ENCODE results near the gene JAZF1.

GRCh38 chr7:28005075-28005846 lies 175.3 kb downstream of the JAZF1 start:
- TF ChIP-seq CTCF (IDR thresholded peaks at IDR 0.05) (no peak), POLR2AphosphoS5 (IDR thresholded peaks at IDR 0.05) (no peak)

Data from prostate gland (tissue), 2 donors.